Right lobe of liver (tissue), 6 donors: ENCODE results near the gene LGI2. TPM values are rescaled to one million over a fixed set of nuclear protein-coding genes. Genes with fewer than 3 reads are reported as not detected.

ENCODE experiments used
- ATAC-seq, 4 donors: fragments of 200-7000 bp; cut with Tn5 transposase; one replicate each; pipeline ENCODE4 v1.9.1; 2020; ENCODE audit warnings: mild to moderate bottlenecking in 4 of 4, moderate library complexity in 4 of 4
- DNase-seq, 3 donors: peaks; one replicate each; pipeline ENCODE4 v3.0.0-alpha.2; 2020
- H3K27ac ChIP-seq, 3 donors: fragments of 200-600 bp; one replicate each; pipeline ENCODE4 v1.8.0; 2022
- H3K27me3 ChIP-seq, 2 donors: fragments of 200-600 bp; one replicate each; pipeline ENCODE4 v1.8.0; 2022
- H3K36me3 ChIP-seq, 4 donors: fragments of 200-600 bp; sonication (generic) in 1 of 4; one replicate each; pipeline versions ENCODE4 v1.5.1 to v1.8.0; 2017 to 2022; ENCODE audit warnings: control low read depth in 1 of 4
- H3K4me1 ChIP-seq, 4 donors: fragments of 200-600 bp; sonication (generic) in 1 of 4; one replicate each; pipeline versions ENCODE4 v1.5.1 to v1.8.0; 2017 to 2022; ENCODE audit warnings: control low read depth in 1 of 4
- H3K4me3 ChIP-seq, 3 donors: fragments of 200-600 bp; one replicate each; pipeline ENCODE4 v1.8.0; 2022
- H3K9me3 ChIP-seq, 4 donors: fragments of 200-600 bp; sonication (generic) in 1 of 4; one replicate each; pipeline versions ENCODE4 v1.5.1 to v1.8.0; 2017 to 2022; ENCODE audit warnings: control low read depth in 1 of 4
- CTCF ChIP-seq, 4 donors: fragments of 200-600 bp in 3 of 4; fragments of 450-650 bp in 1 of 4; IDR thresholded peaks; one replicate each; pipeline versions ENCODE4 v1.5.1 to v1.8.0; 2016 to 2022; ENCODE audit warnings: antibody characterized with exemption in 4 of 4, mild to moderate bottlenecking in 2 of 4
- POLR2A ChIP-seq: fragments of 450-650 bp; IDR thresholded peaks from one replicate; pipeline ENCODE4 v1.6.1; 2017; ENCODE audit warnings: antibody characterized with exemption, mild to moderate bottlenecking
- WGBS: methylation state at CpG from one replicate; pipeline ENCODE4 v1.1.6; 2018; ENCODE audit warnings: low coverage, low lambda C conversion rate; ENCODE audit not compliant: insufficient coverage; ENCODE audit errors: missing lambda C conversion rate; 5-methylcytosine and 5-hydroxymethylcytosine counted together
- intact Hi-C, 2 donors: fragments of 100-400 bp; cut with DNase I; formaldehyde crosslinking; loops; one replicate each; pipeline versions ENCODE4 v1.11.2 to v1.14.1; 2022
- total RNA-seq, 6 experiments: library from RNA; depleted of rRNA in 2 of 6; stranded (reverse); fragments of >200 nt in 2 of 6; fragmentation: NEBNext Ultra II Directional in 3 of 6; extraction: Animal tissue kit (Norgen Biotek cat#: 25700) in 3 of 6; gene quantifications; one replicate each; pipeline versions ENCODE4 v1.1.0 to v1.2.4, GENCODE V29; 2016 to 2023
- donor health status: DM: no; HTN: yes; CAD: no.
- donor health status: DM: no; HTN: no; CAD: no.
- donor health status: DM: no; HTN: no; CAD: no.
- donor health status: DM: no; HTN: yes; CAD: no.
- donor health status: DM: no; HTN: yes; CAD: no.

Gene LGI2
- total RNA-seq, 6 experiments from 2014 or later: 0.05 to 0.38 (median 0.22) TPM; not detected in 2

GRCh38 chr4:25012655-25013054 is 18.1 kb downstream of the LGI2 start:
- TF ChIP-seq POLR2A: no peak
- no peak for TF ChIP-seq CTCF (IDR thresholded peaks at IDR 0.05)
- DNase-seq (no peak), ATAC-seq (no peak)
- Histone ChIP-seq H3K9me3 (no peaks in the 10 kb centered on the region), H3K36me3 (no peaks in the 10 kb centered on the region), H3K4me1 (no peaks in the 10 kb centered on the region), H3K27ac (no peak overlapping the region), H3K4me3 (no peak overlapping the region), H3K27me3 (no peaks in the 10 kb centered on the region)
- intact Hi-C loops: no loop called here
- 60% methylated on average over 3 of the region's 8 CpGs for WGBS

GRCh38 chr4:25011135-25011866 is 19.4 kb downstream of the LGI2 start:
- Histone ChIP-seq H3K36me3 (no peaks in the 10 kb centered on the region), H3K4me3 (no peak overlapping the region), H3K27ac (no peak overlapping the region), H3K4me1 (no peaks in the 10 kb centered on the region), H3K27me3 (no peaks in the 10 kb centered on the region), H3K9me3 (no peaks in the 10 kb centered on the region)
- ATAC-seq (no peak), DNase-seq (no peak)
- intact Hi-C loops: no loop called here
- TF ChIP-seq CTCF (IDR thresholded peaks at IDR 0.05) (no peak), POLR2A (no peak)
- 58% methylated on average over 12 of the region's 14 CpGs for WGBS

- Histone ChIP-seq H3K4me3 (no peak overlapping the region), H3K9me3 (no peaks in the 10 kb centered on the region), H3K4me1 (no peaks in the 10 kb centered on the region), H3K27ac (no peak overlapping the region), H3K36me3 (no peaks in the 10 kb centered on the region), H3K27me3 (no peaks in the 10 kb centered on the region)
- DNase-seq (no peak), ATAC-seq (peak in 3 of 4 donors; percentile 43 to 52 (median 45))
- 85% methylated on average over 2 of the region's 2 CpGs for WGBS
- intact Hi-C loops: no loop called here
- TF ChIP-seq POLR2A: no peak
- TF ChIP-seq CTCF (IDR thresholded peaks at IDR 0.05): no peak
Measured at GRCh38 chr4:25007598-25007997, 23.1 kb downstream of the LGI2 start.

GRCh38 chr4:25002681-25003080 is 28.1 kb downstream of the LGI2 start:
- Histone ChIP-seq H3K27me3 (no peaks in the 10 kb centered on the region), H3K9me3 (no peaks in the 10 kb centered on the region), H3K4me3 (no peak overlapping the region), H3K4me1 (no peaks in the 10 kb centered on the region), H3K27ac (no peak overlapping the region), H3K36me3 (no peaks in the 10 kb centered on the region)
- TF ChIP-seq CTCF (IDR thresholded peaks at IDR 0.05) (no peak), POLR2A (no peak)
- peak; percentile 42 to 72 (median 60) for ATAC-seq
- DNase-seq: no peak
- intact Hi-C loops: no loop called here
- 29% methylated on average over 1 of the region's 1 CpG for WGBS
